ENCODE data around the gene RASD2.

DNA sequence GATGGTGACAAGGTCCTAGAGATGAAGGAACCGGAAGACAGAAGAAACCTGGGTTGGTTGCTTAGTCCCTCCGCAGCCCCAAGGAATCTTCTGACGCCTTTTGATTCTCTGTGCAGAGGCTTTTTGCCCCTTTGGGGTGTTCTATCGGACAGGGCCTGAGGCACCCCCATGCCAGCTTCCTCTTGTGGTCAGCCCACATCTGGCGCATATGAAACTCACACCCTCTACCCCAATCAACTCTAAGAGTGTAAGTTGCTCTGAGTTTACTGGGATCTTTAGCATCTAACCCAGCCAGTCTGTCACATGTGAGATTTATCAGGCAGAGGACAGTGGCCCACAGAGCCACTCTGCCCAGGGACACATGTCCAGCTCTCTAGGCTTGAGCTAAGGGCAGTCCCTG, 17.4 kb downstream of the RASD2 start:
- TF ChIP-seq, protein P1, sequence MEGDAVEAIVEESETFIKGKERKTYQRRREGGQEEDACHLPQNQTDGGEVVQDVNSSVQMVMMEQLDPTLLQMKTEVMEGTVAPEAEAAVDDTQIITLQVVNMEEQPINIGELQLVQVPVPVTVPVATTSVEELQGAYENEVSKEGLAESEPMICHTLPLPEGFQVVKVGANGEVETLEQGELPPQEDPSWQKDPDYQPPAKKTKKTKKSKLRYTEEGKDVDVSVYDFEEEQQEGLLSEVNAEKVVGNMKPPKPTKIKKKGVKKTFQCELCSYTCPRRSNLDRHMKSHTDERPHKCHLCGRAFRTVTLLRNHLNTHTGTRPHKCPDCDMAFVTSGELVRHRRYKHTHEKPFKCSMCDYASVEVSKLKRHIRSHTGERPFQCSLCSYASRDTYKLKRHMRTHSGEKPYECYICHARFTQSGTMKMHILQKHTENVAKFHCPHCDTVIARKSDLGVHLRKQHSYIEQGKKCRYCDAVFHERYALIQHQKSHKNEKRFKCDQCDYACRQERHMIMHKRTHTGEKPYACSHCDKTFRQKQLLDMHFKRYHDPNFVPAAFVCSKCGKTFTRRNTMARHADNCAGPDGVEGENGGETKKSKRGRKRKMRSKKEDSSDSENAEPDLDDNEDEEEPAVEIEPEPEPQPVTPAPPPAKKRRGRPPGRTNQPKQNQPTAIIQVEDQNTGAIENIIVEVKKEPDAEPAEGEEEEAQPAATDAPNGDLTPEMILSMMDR (IDR thresholded peaks at IDR 0.05 in 4 of 5, conservative IDR thresholded peaks at IDR 0.05 in 1 of 5), result no peak
- no peak for TF ChIP-seq POLR2A (IDR thresholded peaks at IDR 0.05)

Data from gastrocnemius medialis (tissue), 4 donors.